ENCODE results near the gene THEMIS2.
"Not testable (repeated sequence)": the region's sequence is repeated elsewhere in the genome, so short reads cannot be mapped to it uniquely, and the experiment has no call there.

The THEMIS2 gene

DNA sequence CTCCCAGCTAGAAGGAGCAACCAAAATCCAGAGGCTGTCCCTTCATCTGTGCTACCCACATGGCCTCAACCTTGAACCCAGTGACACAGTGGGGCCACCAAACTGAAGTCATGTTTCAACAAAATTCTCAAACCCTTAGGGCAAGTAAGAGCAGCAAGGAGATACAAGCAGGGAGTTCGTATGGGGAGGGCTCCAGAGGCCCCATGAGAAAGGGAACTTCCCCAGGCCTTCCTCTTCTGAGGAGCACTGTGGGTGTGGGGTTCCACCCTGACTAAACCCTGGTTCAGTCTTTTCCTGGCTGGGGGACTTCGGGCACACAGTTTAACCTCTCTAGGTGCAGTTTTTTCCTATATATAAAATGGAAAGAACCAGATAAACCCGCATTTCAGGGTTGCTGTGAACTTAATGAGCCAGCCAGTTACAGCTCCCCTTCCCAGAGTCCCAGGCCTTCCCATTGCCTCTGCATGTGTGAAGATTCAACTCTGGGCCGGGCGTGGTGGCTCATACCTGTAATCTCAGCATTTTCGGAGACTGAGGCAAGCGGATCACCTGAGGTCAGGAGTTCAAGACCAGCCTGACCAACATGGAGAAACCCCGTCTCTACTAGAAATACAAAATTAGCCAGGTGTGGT is 8.0 kb upstream of the THEMIS2 start:
- no peak for DNase-seq (ENCODE audit: extremely low read depth, low read depth)
- TF ChIP-seq, protein P1, sequence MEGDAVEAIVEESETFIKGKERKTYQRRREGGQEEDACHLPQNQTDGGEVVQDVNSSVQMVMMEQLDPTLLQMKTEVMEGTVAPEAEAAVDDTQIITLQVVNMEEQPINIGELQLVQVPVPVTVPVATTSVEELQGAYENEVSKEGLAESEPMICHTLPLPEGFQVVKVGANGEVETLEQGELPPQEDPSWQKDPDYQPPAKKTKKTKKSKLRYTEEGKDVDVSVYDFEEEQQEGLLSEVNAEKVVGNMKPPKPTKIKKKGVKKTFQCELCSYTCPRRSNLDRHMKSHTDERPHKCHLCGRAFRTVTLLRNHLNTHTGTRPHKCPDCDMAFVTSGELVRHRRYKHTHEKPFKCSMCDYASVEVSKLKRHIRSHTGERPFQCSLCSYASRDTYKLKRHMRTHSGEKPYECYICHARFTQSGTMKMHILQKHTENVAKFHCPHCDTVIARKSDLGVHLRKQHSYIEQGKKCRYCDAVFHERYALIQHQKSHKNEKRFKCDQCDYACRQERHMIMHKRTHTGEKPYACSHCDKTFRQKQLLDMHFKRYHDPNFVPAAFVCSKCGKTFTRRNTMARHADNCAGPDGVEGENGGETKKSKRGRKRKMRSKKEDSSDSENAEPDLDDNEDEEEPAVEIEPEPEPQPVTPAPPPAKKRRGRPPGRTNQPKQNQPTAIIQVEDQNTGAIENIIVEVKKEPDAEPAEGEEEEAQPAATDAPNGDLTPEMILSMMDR (IDR thresholded peaks at IDR 0.05; ENCODE audit: low read depth, low read length) = no peak

DNA sequence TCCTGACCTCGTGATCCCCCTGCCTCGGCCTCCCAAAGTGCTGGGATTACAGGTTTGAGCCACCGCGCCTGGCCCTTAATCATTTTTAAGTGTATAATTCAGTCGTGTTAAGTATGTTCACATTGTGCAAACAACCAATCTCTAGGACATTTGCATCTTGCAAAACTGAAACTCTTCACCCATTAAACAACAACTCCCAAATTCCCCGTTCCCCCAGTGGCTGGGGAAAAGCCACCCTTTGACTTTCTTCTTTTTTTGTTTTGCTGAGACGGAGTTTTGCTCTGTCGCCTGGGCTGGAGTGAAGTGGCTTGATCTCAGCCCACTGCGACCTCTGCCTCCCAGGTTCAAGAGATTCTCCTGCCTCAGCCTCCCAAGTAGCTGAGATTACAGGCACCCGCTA is 6.5 kb upstream of the THEMIS2 start:
- no peak for DNase-seq (ENCODE audit: extremely low read depth, low read depth)
- TF ChIP-seq, protein P1 (IDR thresholded peaks at IDR 0.05; ENCODE audit: low read depth, low read length) = no peak

DNA sequence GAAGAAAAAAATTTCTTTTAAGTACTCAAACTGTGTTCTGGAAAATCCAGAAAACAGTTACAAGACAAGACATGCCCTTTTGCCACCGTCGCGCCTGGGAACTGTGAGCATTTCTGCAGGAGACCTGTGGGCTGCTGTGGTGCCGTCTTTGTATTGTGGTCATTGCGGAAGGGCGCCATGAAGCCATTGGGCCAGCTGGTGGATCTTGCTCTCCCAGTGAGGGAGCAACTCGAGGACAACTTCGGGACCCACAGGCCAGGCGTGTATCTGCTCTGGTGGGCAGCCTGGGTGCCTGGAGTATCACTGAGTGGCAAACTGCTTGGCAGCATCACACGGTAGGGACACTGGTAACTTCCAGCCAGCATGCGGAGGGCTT is 3.8 kb upstream of the THEMIS2 start:
- DNase-seq (ENCODE audit: extremely low read depth, low read depth) = no peak
- TF ChIP-seq, protein P1 (IDR thresholded peaks at IDR 0.05; ENCODE audit: low read depth, low read length) = no peak

DNA sequence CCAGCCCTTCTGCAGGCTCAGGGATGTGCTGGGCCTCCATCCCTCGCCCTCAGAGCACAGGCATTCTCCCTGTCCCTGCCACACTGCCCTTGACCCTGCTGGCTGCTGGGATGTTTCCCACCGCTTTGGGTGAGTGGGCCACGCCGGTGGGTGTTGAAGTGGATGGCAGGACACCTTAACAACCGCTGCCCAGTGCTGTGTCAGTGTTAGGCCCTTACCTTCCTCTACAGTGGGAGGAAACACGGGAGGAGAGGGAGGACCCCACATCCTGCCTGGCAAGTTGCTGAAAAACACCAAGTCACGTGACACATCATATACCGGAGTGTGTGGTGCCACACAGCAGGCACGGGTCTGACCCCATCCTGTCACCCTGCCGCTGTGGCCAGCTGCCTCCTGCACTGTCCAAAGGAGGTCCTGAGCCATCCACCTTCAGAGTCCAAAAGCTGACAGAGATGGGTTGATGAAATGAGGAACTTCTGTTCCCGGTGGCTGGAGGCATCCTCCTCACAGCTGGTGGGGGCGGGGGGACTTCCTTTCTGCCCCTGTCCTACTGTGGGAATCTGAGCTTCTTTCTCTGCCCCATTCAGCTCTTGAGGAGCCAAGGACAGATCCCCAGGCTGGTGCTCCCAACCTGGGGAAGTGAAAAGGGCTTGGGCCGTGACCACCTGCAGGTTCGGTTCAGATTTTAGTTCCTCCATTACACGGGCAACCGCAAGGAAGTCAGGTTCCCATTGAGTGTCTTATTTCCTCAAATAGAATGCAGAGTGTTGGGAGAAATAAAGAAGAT is 3.2 kb upstream of the THEMIS2 start:
- TF ChIP-seq, protein P1 (IDR thresholded peaks at IDR 0.05; ENCODE audit: low read depth, low read length) = no peak
- no peak for DNase-seq (ENCODE audit: extremely low read depth, low read depth)

DNA sequence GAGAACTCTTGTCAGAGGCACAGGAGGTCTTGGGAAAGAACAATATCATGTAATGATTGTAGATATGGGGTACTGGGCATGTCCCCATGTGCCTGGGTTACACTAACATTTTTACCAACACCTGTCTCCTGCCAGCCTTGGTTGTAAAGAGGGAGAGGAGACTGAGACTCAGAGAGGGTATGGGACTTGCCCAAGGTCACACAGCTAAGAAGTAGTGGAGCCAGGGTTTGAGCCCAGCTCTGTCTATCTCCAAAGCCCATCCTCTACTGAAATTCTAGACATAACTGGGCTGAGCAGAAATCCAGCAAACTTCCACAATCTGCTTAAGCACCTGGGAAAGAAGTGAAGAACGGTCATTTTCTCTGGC is 2.6 kb upstream of the THEMIS2 start:
- DNase-seq (ENCODE audit: extremely low read depth, low read depth) = no peak
- TF ChIP-seq, protein P1 (IDR thresholded peaks at IDR 0.05; ENCODE audit: low read depth, low read length) = no peak

DNA sequence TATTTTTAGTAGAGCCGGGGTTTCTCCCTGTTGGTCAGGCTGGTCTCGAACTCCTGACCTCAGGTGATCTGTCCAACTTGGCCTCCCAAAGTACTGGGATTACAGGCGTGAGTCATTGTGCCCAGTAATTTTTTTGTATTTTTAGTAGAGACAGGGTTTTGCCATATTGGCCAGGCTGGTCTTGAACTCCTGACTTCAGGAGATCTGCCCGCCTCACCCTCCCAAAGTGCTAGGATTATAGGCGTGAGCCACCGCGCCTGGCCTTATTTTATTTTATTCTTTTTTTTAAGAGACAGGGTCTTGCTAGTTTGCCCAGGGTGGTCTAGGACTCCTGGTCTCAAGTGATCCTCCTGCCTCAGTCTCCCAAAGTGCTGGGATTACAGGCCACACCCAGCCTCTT is 1.3 kb upstream of the THEMIS2 start:
- not testable (repeated sequence) for DNase-seq (ENCODE audit: extremely low read depth, low read depth)

DNA sequence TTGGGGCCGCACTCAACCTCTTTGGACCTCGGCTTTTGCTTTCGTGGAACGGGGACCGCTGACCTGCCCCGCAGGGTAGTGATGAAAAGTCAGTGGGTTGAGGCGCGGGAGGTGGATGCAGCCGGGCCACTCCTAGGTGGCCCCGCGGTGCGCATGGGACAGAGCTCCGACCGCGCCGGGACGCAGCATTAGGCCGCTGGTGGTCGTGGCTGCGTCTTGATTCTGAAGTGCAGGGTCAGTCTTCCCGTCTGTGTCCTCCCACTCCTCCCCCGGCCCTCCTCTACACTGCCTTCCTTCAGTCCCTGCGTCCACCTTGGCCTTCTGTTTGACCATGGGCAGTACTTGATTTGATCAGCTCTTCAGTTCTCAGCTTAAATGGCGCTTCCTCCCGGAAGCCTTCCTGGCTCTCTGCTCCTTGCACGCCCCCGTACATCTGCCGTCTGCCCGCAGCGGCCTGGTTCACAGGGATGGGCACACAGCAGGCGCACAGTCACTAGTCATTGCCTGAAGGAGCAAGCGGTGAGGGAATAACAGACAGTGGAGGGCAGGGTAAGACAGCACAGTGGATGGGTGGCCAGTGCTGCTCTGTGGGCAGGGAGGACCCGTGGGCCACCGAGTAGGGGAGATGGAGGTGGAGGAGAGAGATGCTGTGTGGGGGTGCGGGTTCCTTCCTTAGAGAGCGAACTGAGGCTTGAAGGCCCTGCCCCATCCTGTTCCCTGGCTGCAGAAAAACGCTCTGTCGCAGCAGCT is 633 bp downstream of the THEMIS2 start:
- DNase-seq (ENCODE audit: extremely low read depth, low read depth) = no peak
- TF ChIP-seq, protein P1 (IDR thresholded peaks at IDR 0.05; ENCODE audit: low read depth, low read length) = no peak
